H9 (cell line): ENCODE measurements around the gene DPH2. TPM values are rescaled to one million over a fixed set of nuclear protein-coding genes. Genes with fewer than 3 reads are reported as not detected.

Experiments
- DNase-seq: peaks from one replicate; pipeline ENCODE4 v3.0.0-alpha.2; 2017
- H2AFZ ChIP-seq: one replicate; pipeline ENCODE4 v1.6.1; 2013; ENCODE audit warnings: mild to moderate bottlenecking, low read length, control low read depth, moderate library complexity
- H2AK5ac ChIP-seq: 2 replicates; pipeline ENCODE4 v1.6.1; 2013; ENCODE audit warnings: low read length, control low read depth, mixed read lengths; ENCODE audit not compliant: insufficient read length
- H2BK120ac ChIP-seq: one replicate; pipeline ENCODE4 v1.6.1; 2013; ENCODE audit warnings: low read depth, mild to moderate bottlenecking, low read length, control low read depth, inconsistent platforms; ENCODE audit not compliant: poor library complexity, severe bottlenecking
- H2BK12ac ChIP-seq: 2 replicates; pipeline ENCODE4 v1.6.1; 2013; ENCODE audit warnings: low read length, control low read depth, mixed read lengths, low read depth; ENCODE audit not compliant: insufficient read length
- H2BK15ac ChIP-seq: 2 replicates; pipeline ENCODE4 v1.6.1; 2013; ENCODE audit warnings: low read depth, low read length, control low read depth
- H2BK20ac ChIP-seq: one replicate; pipeline ENCODE4 v1.6.1; 2013; ENCODE audit warnings: low read depth, mild to moderate bottlenecking, low read length, control low read depth, inconsistent platforms; ENCODE audit not compliant: poor library complexity, severe bottlenecking
- H2BK5ac ChIP-seq: 2 replicates; pipeline ENCODE4 v1.6.1; 2013; ENCODE audit warnings: low read length, control low read depth, mixed read lengths; ENCODE audit not compliant: insufficient read length
- H3K14ac ChIP-seq: 2 replicates; pipeline ENCODE4 v1.6.1; 2013; ENCODE audit warnings: low read length, control low read depth; ENCODE audit not compliant: insufficient read depth
- H3K18ac ChIP-seq: 2 replicates; pipeline ENCODE4 v1.6.1; 2013; ENCODE audit warnings: low read depth, mild to moderate bottlenecking, mixed read lengths, low read length, control low read depth; ENCODE audit not compliant: insufficient read length
- H3K23ac ChIP-seq: 2 replicates; pipeline ENCODE4 v1.6.1; 2013; ENCODE audit warnings: low read length, control low read depth, mixed read lengths, low read depth; ENCODE audit not compliant: insufficient read length
- H3K23me2 ChIP-seq: 2 replicates; pipeline ENCODE4 v1.6.1; 2013; ENCODE audit warnings: low read depth, mild to moderate bottlenecking, mixed read lengths, low read length, control low read depth; ENCODE audit not compliant: insufficient read length, poor library complexity, severe bottlenecking
- H3K27ac ChIP-seq: 2 replicates; pipeline ENCODE4 v1.5.1; 2013; ENCODE audit warnings: low read length, control low read depth, mixed read lengths, low read depth; ENCODE audit not compliant: insufficient read length
- H3K27me3 ChIP-seq: 2 replicates; pipeline ENCODE4 v1.6.1; 2013; ENCODE audit warnings: low read length, control low read depth, inconsistent platforms; ENCODE audit not compliant: insufficient read depth
- H3K4ac ChIP-seq: 2 replicates; pipeline ENCODE4 v1.6.1; 2013; ENCODE audit warnings: low read depth, mild to moderate bottlenecking, control low read depth, inconsistent platforms, low read length, moderate library complexity
- H3K4me1 ChIP-seq: 2 replicates; pipeline ENCODE4 v1.6.1; 2013; ENCODE audit warnings: low read length, control low read depth, inconsistent platforms; ENCODE audit not compliant: insufficient read depth
- H3K4me2 ChIP-seq: 2 replicates; pipeline ENCODE4 v1.6.1; 2013; ENCODE audit warnings: low read length, control low read depth, mixed read lengths; ENCODE audit not compliant: insufficient read length, insufficient read depth
- H3K56ac ChIP-seq: 2 replicates; pipeline ENCODE4 v1.6.1; 2013; ENCODE audit warnings: low read depth, mild to moderate bottlenecking, mixed read lengths, low read length, control low read depth; ENCODE audit not compliant: insufficient read length
- H3K79me1 ChIP-seq: 2 replicates; pipeline ENCODE4 v1.6.1; 2013; ENCODE audit warnings: low read depth, mild to moderate bottlenecking, moderate library complexity, low read length, control low read depth, inconsistent platforms; ENCODE audit not compliant: insufficient read depth, poor library complexity, severe bottlenecking
- H3K79me2 ChIP-seq: 2 replicates; pipeline ENCODE4 v1.6.1; 2013; ENCODE audit warnings: low read length, control low read depth, inconsistent platforms; ENCODE audit not compliant: insufficient read depth
- H3K9ac ChIP-seq: 2 replicates; pipeline ENCODE4 v1.6.1; 2013; ENCODE audit warnings: low read length, control low read depth, mixed read lengths; ENCODE audit not compliant: insufficient read length; ENCODE audit errors: extremely low read depth
- H3K9me3 ChIP-seq: one replicate; pipeline ENCODE4 v1.6.1; 2013; ENCODE audit warnings: low read depth, low read length, inconsistent platforms; ENCODE audit not compliant: control insufficient read depth
- H3T11ph ChIP-seq: one replicate; pipeline ENCODE4 v1.6.1; 2013; ENCODE audit warnings: mild to moderate bottlenecking, low read length, control low read depth, inconsistent platforms
- H4K20me1 ChIP-seq: one replicate; pipeline ENCODE4 v1.6.1; 2013; ENCODE audit not compliant: control insufficient read depth, insufficient read length, insufficient read depth
- H4K5ac ChIP-seq: 2 replicates; pipeline ENCODE4 v1.6.1; 2013; ENCODE audit warnings: low read depth, mild to moderate bottlenecking, mixed read lengths, low read length, control low read depth; ENCODE audit not compliant: insufficient read length
- H4K8ac ChIP-seq: replicated peaks from 2 replicates; pipeline ENCODE4 v1.6.1; 2013; ENCODE audit warnings: low read length, control low read depth, mixed read lengths, low read depth; ENCODE audit not compliant: insufficient read length
- H4K91ac ChIP-seq: 2 replicates; pipeline ENCODE4 v1.6.1; 2013; ENCODE audit warnings: low read depth, mild to moderate bottlenecking, moderate library complexity, mixed read lengths, low read length, control low read depth; ENCODE audit not compliant: insufficient read length
- H3K27ac Mint-ChIP-seq, 3 experiments: 2 replicates in 2 of 3; 3 replicates in 1 of 3; pipeline ENCODE4 v1.8.0; 2020 to 2021; ENCODE audit warnings: mixed read lengths in 3 of 3, mild to moderate bottlenecking in 1 of 3, moderate library complexity in 1 of 3
- H3K27me3 Mint-ChIP-seq: 2 replicates; pipeline ENCODE4 v1.8.0; 2021; ENCODE audit warnings: low read depth, mild to moderate bottlenecking, moderate library complexity, mixed read lengths
- H3K36me3 Mint-ChIP-seq, 3 experiments: 2 replicates in 2 of 3; 3 replicates in 1 of 3; pipeline ENCODE4 v1.8.0; 2020 to 2021; ENCODE audit warnings: low read depth in 3 of 3, mixed read lengths in 3 of 3; ENCODE audit not compliant: insufficient read depth in 1 of 3
- H3K4me1 Mint-ChIP-seq, 2 experiments: 2 replicates each; pipeline ENCODE4 v1.8.0; 2020; ENCODE audit warnings: mixed read lengths in 2 of 2
- H3K4me3 Mint-ChIP-seq, 2 experiments: 2 replicates in 1 of 2; 3 replicates in 1 of 2; pipeline ENCODE4 v1.8.0; 2020 to 2021; ENCODE audit warnings: mild to moderate bottlenecking in 2 of 2, mixed read lengths in 2 of 2, moderate library complexity in 1 of 2
- H3K9me3 Mint-ChIP-seq, 2 experiments: 2 replicates in 1 of 2; 3 replicates in 1 of 2; pipeline ENCODE4 v1.8.0; 2020; ENCODE audit warnings: mild to moderate bottlenecking in 2 of 2, mixed read lengths in 2 of 2, moderate library complexity in 1 of 2
- CTCF ChIP-seq: fragments of 200-600 bp; sonication (generic); conservative IDR thresholded peaks from 3 replicates; pipeline ENCODE4 v1.8.0; 2021; ENCODE audit warnings: antibody characterized with exemption, mild to moderate bottlenecking
- WGBS: extraction: QIAGEN DNeasy Blood & Tissue Kit; methylation state at CpG from one replicate; pipeline ENCODE4 v1.1.7; 2013; ENCODE audit warnings: missing lambda C conversion rate, low lambda C conversion rate, mixed read lengths; ENCODE audit not compliant: insufficient read length; ENCODE audit errors: extremely low coverage; 5-methylcytosine and 5-hydroxymethylcytosine counted together
- total RNA-seq: library from RNA; stranded (reverse); gene quantifications from 2 replicates; pipeline ENCODE4 v1.2.1, GENCODE V29; 2021

Gene DPH2
- total RNA-seq, 1 experiment from 2014 or later = 74.4 TPM

DNA sequence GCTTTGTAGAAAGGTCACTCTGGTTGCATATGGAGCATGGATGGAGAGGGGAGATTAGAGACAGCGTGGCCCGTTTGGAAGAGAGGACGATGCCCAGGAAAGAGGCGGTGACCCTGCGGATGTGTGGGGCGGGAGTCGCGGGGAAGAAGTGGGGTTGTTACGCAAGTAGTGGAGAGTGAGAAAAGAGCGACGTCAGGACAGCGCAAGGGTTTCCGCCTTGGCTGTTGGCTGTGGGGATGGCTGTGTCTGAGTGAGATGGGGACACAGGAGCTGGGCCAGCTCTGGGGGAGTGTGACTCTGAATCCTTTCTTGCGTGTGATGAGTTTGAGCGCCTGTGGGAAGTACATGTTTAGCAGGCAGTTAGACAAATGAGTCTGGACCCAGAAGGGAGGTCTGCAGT lies 13.0 kb downstream of the DPH2 start:
- no peaks in the 10 kb centered on the region for H3K27me3 ChIP-seq
- H3K4me1 ChIP-seq = peaks cover 3% of the 10 kb centered on the region; the same call in 1 of the 2 replicates

More for the DNA sequence above, 13.0 kb downstream of the DPH2 start:
- no peak overlapping the region for H3K18ac ChIP-seq
- no peak overlapping the region for H4K8ac ChIP-seq
- no peak overlapping the region for H3K56ac ChIP-seq
- no CpG with 5 or more reads among the region's 15 CpGs for WGBS
- H2AK5ac ChIP-seq = no peak overlapping the region
- no peak overlapping the region for H4K91ac ChIP-seq
- no peak overlapping the region for H2BK15ac ChIP-seq
- no peaks in the 10 kb centered on the region for H3K9me3 ChIP-seq
- no peak overlapping the region for H3K23ac ChIP-seq
- no peaks in the 10 kb centered on the region for H3K79me1 ChIP-seq
- Mint-ChIP-seq H3K4me1 (peaks cover 18 to 20% of the 10 kb centered on the region in 2 experiments), H3K4me3 (no peak overlapping the region), H3K27ac (no peak overlapping the region), H3K36me3 (peaks cover 16 to 56% (median 52%) of the 10 kb centered on the region in 3 experiments; a peak in 6 of 7 replicates), H3K9me3 (no peaks in the 10 kb centered on the region; a peak in 1 of 5 replicates), H3K27me3 (no peaks in the 10 kb centered on the region)
- no peaks in the 10 kb centered on the region; the same call in 1 of the 2 replicates for H3K79me2 ChIP-seq
- H3T11ph ChIP-seq = no peak overlapping the region
- no peaks in the 10 kb centered on the region for H4K20me1 ChIP-seq
- H4K5ac ChIP-seq = no peak overlapping the region
- H3K27ac ChIP-seq = no peak overlapping the region
- no peak overlapping the region for H3K4ac ChIP-seq
- H3K14ac ChIP-seq = no peak overlapping the region
- no peak overlapping the region for H2BK120ac ChIP-seq
- H3K23me2 ChIP-seq = peaks cover 10% of the 10 kb centered on the region
- no peak overlapping the region for H2AFZ ChIP-seq
- no peak for DNase-seq
- TF ChIP-seq CTCF = no peak
- no peak overlapping the region for H3K4me2 ChIP-seq
- H2BK12ac ChIP-seq = no peak overlapping the region
- no peak overlapping the region for H3K9ac ChIP-seq
- H2BK5ac ChIP-seq = no peak overlapping the region
- H2BK20ac ChIP-seq = no peak overlapping the region
